ENCODE results near the gene FAM161B. TPM values are rescaled to one million over a fixed set of nuclear protein-coding genes. Genes with fewer than 3 reads are reported as not detected.
"Not testable (repeated sequence)": the region's sequence is repeated elsewhere in the genome, so short reads cannot be mapped to it uniquely, and the experiment has no call there.

Gene FAM161B
- total and polyA plus RNA-seq, 9 donors = 8.3 to 21.4 (median 13.7) TPM

DNA sequence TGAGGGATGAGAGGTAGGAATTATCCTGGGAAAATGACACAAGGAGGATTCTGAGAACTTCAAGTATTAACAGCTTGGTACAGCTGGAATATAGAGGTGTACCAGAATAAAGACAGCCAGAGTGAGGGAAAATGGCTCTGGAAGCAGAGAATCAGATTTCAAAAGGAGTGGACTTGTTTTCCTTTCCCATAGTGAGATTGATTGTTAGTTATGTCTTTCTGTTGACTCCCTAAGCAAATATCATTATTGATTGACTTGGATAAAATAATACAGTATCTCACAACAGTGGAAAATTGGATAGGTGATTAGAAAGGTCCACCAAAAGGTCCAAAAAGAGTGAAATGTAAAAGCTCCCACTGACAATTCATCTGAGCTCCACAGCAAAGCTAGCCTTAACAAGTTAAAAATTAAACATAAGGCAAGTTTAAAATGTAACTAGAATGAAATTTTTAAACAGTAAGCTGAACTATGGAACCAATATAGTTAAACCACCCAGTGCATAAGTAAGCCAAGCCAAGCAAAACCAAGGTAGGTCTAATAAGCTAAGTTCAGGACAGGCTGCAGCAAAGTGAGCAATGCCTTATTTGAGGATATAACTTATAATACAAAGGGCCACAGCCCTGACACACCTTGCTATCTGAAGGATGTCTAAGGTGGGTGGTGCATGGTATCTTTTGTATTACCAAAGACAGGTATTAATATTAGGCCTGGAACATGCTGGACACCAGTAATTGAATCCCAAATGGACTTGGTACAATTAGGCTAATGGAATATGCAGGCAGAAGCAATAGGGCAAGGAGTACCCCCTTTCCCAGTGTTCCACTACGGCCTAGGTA lies 47.4 kb upstream of the FAM161B start:
- Histone ChIP-seq H3K36me3 (no peaks in the 10 kb centered on the region), H3K9me3 (no peaks in the 10 kb centered on the region), H3K27ac (no peak overlapping the region), H3K27me3 (no peaks in the 10 kb centered on the region), H3K4me3 (no peak overlapping the region), H3K4me1 (ENCODE audit: insufficient read depth) (no peaks in the 10 kb centered on the region)
- 89 to 93% (median 92%) methylated on average over 1 of the region's 1 CpG for WGBS, 3 donors
- intact Hi-C loops (cut with DNase I) = no loop called here
- TF ChIP-seq, protein P1, sequence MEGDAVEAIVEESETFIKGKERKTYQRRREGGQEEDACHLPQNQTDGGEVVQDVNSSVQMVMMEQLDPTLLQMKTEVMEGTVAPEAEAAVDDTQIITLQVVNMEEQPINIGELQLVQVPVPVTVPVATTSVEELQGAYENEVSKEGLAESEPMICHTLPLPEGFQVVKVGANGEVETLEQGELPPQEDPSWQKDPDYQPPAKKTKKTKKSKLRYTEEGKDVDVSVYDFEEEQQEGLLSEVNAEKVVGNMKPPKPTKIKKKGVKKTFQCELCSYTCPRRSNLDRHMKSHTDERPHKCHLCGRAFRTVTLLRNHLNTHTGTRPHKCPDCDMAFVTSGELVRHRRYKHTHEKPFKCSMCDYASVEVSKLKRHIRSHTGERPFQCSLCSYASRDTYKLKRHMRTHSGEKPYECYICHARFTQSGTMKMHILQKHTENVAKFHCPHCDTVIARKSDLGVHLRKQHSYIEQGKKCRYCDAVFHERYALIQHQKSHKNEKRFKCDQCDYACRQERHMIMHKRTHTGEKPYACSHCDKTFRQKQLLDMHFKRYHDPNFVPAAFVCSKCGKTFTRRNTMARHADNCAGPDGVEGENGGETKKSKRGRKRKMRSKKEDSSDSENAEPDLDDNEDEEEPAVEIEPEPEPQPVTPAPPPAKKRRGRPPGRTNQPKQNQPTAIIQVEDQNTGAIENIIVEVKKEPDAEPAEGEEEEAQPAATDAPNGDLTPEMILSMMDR (IDR thresholded peaks at IDR 0.05) = no peak
- TF ChIP-seq POLR2A (IDR thresholded peaks at IDR 0.05) (no peak), EP300 (IDR thresholded peaks at IDR 0.05) (no peak)
- no peak for DNase-seq

DNA sequence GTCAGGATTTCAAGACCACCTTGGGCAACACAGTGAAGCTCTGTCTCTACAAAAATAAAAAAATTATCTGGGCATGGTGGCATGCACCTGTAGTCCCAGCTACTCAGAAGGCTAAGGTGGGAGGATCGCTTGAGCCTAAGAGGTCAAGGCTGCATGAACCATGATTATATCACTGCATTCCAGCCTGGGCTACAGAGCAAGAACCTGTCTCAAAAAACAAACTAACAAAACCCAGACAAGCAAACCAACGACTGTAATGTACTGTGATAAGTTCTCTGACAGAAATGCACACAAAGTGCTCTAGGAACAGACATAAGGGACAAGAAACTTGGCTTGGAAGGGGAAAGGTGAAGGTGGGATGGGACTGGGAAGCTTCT lies 46.8 kb upstream of the FAM161B start:
- Histone ChIP-seq H3K4me1 (ENCODE audit: insufficient read depth) (no peaks in the 10 kb centered on the region), H3K27me3 (no peaks in the 10 kb centered on the region), H3K36me3 (no peaks in the 10 kb centered on the region), H3K9me3 (no peaks in the 10 kb centered on the region), H3K27ac (no peak overlapping the region), H3K4me3 (no peak overlapping the region)
- no peak for DNase-seq
- 29 to 51% (median 45%) methylated on average over 2 of the region's 2 CpGs for WGBS, 3 donors
- intact Hi-C loops (cut with DNase I) = no loop called here
- TF ChIP-seq POLR2A (IDR thresholded peaks at IDR 0.05) = no peak
- TF ChIP-seq, protein P1 (IDR thresholded peaks at IDR 0.05) = no peak
- TF ChIP-seq EP300 (IDR thresholded peaks at IDR 0.05) = no peak

DNA sequence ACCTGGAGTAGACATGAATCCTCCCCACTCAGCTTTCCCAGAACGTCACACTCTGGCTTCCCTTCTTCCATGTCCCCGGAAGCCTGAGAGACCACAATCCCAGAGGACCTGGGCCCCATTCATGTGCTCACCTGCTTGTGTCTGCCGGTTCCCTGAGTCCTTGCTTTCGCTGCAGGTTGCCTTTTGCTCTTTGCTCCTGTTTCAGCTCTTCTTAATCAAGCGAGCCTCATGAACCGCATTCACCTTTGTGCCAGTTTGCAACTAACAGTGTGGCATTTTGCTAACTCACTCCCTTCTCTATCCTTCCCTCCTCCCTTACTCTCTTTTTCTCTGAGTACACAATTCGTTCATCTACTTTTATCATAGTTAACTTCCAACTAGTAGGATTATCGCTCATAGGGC lies 46.1 kb upstream of the FAM161B start:
- no peak for DNase-seq
- Histone ChIP-seq H3K27me3 (no peaks in the 10 kb centered on the region), H3K36me3 (no peaks in the 10 kb centered on the region), H3K27ac (no peak overlapping the region), H3K4me1 (ENCODE audit: insufficient read depth) (no peaks in the 10 kb centered on the region), H3K4me3 (no peak overlapping the region), H3K9me3 (no peaks in the 10 kb centered on the region)
- 91 to 95% (median 95%) methylated on average over 8 of the region's 8 CpGs for WGBS, 3 donors
- intact Hi-C loops (cut with DNase I) = no loop called here
- TF ChIP-seq, protein P1 (IDR thresholded peaks at IDR 0.05) = no peak

DNA sequence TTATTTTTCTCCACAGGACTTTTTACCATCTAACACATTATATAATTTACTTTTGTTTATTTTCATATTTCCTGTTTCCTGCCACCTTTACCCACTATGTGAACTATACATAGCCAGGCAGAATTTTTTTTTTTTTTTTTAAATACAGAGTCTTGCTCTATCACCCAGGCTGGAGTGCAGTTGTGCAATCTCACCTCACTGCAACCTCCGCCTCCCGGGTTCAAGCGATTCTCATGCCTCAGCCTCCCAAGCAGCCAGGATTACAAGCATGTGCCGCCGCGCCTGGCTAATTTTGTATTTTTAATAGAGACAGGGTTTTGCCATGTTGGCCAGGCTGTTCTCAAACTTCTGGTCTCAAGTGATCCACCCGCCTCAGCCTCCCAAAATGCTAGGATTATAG lies 45.0 kb upstream of the FAM161B start:
- DNase-seq; H3K27ac ChIP-seq; intact Hi-C loops (cut with DNase I); H3K4me3 ChIP-seq; H3K9me3 ChIP-seq; H3K27me3 ChIP-seq; H3K36me3 ChIP-seq; H3K4me1 ChIP-seq (ENCODE audit: insufficient read depth): not testable (repeated sequence)
- 92 to 96% (median 96%) methylated on average over 7 of the region's 7 CpGs for WGBS, 3 donors

DNA sequence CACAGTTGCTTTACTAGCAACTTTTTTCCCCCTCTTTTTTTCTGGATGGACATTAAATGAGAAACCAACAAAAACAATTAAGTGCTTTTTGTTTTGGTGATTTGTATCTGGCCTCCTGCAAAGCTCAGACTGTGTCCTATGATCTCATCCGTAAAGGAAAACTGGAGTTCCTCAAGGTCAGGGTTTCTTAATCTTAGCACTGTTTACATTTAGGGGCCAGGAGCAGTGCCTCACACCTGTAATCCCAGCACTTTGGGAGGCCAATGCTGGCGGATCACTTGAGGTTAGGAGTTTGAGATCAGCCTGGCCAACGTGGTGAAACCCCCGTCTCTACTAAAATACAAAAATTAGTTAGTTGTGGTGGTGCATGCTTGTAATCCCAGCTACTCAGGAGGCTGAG lies 41.2 kb upstream of the FAM161B start:
- Histone ChIP-seq H3K4me3 (no peak overlapping the region), H3K9me3 (no peaks in the 10 kb centered on the region), H3K27ac (no peak overlapping the region), H3K27me3 (no peaks in the 10 kb centered on the region), H3K36me3 (no peaks in the 10 kb centered on the region), H3K4me1 (ENCODE audit: insufficient read depth) (no peaks in the 10 kb centered on the region)
- intact Hi-C loops (cut with DNase I) = no loop called here
- 57 to 76% (median 60%) methylated on average over 4 of the region's 4 CpGs for WGBS, 3 donors
- no peak for DNase-seq
- no peak for TF ChIP-seq EP300 (IDR thresholded peaks at IDR 0.05)
- no peak for TF ChIP-seq POLR2A (IDR thresholded peaks at IDR 0.05)
- TF ChIP-seq, protein P1 (IDR thresholded peaks at IDR 0.05) = no peak

DNA sequence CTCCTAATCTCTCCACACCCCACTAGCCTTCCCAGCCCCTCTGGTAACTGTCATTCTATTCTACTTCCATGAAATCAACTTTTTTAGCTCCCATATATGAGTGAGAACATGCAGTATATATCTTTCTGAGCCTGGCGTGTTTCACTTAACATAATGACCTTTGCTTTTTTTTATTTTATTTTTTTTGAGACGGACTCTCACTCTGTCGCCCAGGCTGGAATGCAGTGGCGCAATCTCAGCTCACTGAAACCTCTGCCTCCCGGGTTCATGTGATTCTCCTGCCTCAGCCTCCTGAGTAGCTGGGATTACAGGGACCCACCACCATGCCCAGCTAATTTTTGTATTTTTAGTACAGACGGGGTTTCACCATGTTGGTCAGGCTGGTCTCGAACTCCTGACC lies 38.8 kb upstream of the FAM161B start:
- intact Hi-C loops (cut with DNase I); H3K27ac ChIP-seq: not testable (repeated sequence)

More for the DNA sequence above, 38.8 kb upstream of the FAM161B start:
- not testable (repeated sequence) for H3K4me1 ChIP-seq (ENCODE audit: insufficient read depth); H3K4me3 ChIP-seq; DNase-seq; H3K9me3 ChIP-seq; H3K27me3 ChIP-seq; H3K36me3 ChIP-seq
- 74 to 88% (median 81%) methylated on average over 6 to 7 of the region's 7 CpGs for WGBS, 3 donors
